MCF 10A (cell line): ENCODE measurements around the gene PFN3. TPM values are rescaled to one million over a fixed set of nuclear protein-coding genes. Genes with fewer than 3 reads are reported as not detected.
A peak's percentile ranks its signal among the peaks of the same experiment; 100 is the strongest.

Source experiments
- BruUV-seq: library from RNA; stranded (reverse); fragments of 400-500 nt; replicated peaks from 2 replicates; lab custom pipeline; 2021; lab: Mats Ljungman, UMichigan
- CTCF ChIA-PET: fragments of 300-600 bp; sonication (Branson Sonifier 250); formaldehyde crosslinking; extraction: SDS; loops from one replicate; lab custom pipeline; 2021; ENCODE audit warnings: antibody characterized with exemption, inconsistent platforms; lab: Yijun Ruan, JAX
- POLR2A ChIA-PET: fragments of 300-600, 350-650 bp; sonication (Branson Sonifier 250); formaldehyde crosslinking; extraction: SDS; loops from one replicate; lab custom pipeline; 2020; ENCODE audit warnings: antibody characterized with exemption, inconsistent platforms; lab: Yijun Ruan, JAX
- DNase-seq: peaks from one replicate; pipeline ENCODE4 v3.0.0-alpha.2; 2018; ENCODE audit not compliant: unreplicated experiment
- H3K27ac Mint-ChIP-seq: one replicate; pipeline ENCODE4 v1.8.0; 2022; ENCODE audit warnings: mild to moderate bottlenecking, low read depth, mixed read lengths; ENCODE audit not compliant: unreplicated experiment
- H3K27me3 Mint-ChIP-seq: one replicate; pipeline ENCODE4 v1.8.0; 2022; ENCODE audit warnings: mixed read lengths; ENCODE audit not compliant: insufficient read depth, unreplicated experiment
- H3K36me3 Mint-ChIP-seq: one replicate; pipeline ENCODE4 v1.8.0; 2022; ENCODE audit warnings: mild to moderate bottlenecking, moderate library complexity, mixed read lengths; ENCODE audit not compliant: insufficient read depth, unreplicated experiment
- H3K4me1 Mint-ChIP-seq: one replicate; pipeline ENCODE4 v1.8.0; 2022; ENCODE audit warnings: mixed read lengths; ENCODE audit not compliant: insufficient read depth, unreplicated experiment
- H3K4me3 Mint-ChIP-seq: one replicate; pipeline ENCODE4 v1.8.0; 2022; ENCODE audit warnings: mild to moderate bottlenecking, moderate library complexity, mixed read lengths; ENCODE audit not compliant: unreplicated experiment
- H3K9me3 Mint-ChIP-seq: one replicate; pipeline ENCODE4 v1.8.0; 2022; ENCODE audit warnings: mixed read lengths; ENCODE audit not compliant: unreplicated experiment
- intact Hi-C: fragments of 100-400 bp; cut with micrococcal nuclease; formaldehyde crosslinking; loops from 2 replicates; pipeline ENCODE4 v1.14.1; 2022
- total RNA-seq: library from RNA; stranded (reverse); gene quantifications from 2 replicates; pipeline ENCODE4 v1.2.3, GENCODE V29; 2022
- TF ChIP-seq, protein P1 (sequence below): fragments of 200-600 bp; IDR thresholded peaks from one replicate; pipeline ENCODE4 v1.8.0; 2022; ENCODE audit warnings: antibody characterized with exemption, mild to moderate bottlenecking; ENCODE audit not compliant: unreplicated experiment

Gene PFN3
- total RNA-seq, 1 experiment from 2014 or later: not detected

DNA sequence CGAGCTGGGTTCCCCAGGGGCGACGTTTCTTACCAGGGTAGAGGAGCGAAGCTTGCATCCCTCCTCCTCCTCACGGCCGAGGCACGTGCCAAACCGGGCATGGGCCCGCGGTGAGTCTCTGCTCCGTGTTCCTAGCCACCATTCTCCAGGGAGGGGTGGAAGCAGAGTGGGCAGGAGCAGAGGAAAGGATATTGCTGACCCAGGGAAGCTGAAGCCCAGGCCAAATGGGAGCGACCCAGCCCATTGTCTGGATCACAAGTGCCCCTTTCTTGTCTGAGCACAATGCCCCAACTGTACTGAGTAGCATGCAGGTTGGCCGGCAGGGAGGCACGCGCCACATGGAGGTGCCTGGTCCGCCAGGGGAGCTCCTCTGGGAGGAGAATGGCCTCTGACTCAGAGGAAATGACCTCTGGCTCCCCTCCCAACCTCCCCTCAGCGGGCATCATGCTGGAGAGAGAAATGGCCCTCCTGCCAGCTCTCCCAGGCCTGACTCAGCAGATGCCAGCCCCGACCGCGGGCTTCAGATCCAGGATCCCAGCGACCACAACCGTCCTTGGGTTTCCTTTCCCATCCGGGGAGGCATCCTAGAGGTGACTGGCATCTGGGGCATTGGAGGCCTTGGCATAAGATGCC, 47.3 kb upstream of the PFN3 start:
- CTCF ChIA-PET: interaction anchor here (0.5 to 15.3 kb wide), 10 partner anchors 8 to 143 kb away, joined by 3 to 277 read pairs (median 4); partner anchors contain the start of genes DBN1 and PFN3
- no peaks in the 10 kb centered on the region for H3K9me3 Mint-ChIP-seq
- BruUV-seq: no TSS peak
- POLR2A ChIA-PET: interaction anchor here (0.6 to 17.7 kb wide), 25 partner anchors 8 to 1037 kb away, joined by 3 to 217 read pairs (median 3); partner anchors contain the start of genes DDX41, GRK6, LMAN2 and MXD3
- DNase-seq: peak; percentile 99
- peaks cover 21% of the 10 kb centered on the region for H3K4me1 Mint-ChIP-seq
- H3K4me3 Mint-ChIP-seq: peak overlapping the region; percentile 75
- TF ChIP-seq, protein P1, sequence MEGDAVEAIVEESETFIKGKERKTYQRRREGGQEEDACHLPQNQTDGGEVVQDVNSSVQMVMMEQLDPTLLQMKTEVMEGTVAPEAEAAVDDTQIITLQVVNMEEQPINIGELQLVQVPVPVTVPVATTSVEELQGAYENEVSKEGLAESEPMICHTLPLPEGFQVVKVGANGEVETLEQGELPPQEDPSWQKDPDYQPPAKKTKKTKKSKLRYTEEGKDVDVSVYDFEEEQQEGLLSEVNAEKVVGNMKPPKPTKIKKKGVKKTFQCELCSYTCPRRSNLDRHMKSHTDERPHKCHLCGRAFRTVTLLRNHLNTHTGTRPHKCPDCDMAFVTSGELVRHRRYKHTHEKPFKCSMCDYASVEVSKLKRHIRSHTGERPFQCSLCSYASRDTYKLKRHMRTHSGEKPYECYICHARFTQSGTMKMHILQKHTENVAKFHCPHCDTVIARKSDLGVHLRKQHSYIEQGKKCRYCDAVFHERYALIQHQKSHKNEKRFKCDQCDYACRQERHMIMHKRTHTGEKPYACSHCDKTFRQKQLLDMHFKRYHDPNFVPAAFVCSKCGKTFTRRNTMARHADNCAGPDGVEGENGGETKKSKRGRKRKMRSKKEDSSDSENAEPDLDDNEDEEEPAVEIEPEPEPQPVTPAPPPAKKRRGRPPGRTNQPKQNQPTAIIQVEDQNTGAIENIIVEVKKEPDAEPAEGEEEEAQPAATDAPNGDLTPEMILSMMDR: no peak
- H3K36me3 Mint-ChIP-seq: peaks cover 38% of the 10 kb centered on the region
- no peaks in the 10 kb centered on the region for H3K27me3 Mint-ChIP-seq
- intact Hi-C loops: loop anchor here (1.0 kb wide), 1 partner anchor 21 kb away; the partner anchor contains the start of gene GRK6
- H3K27ac Mint-ChIP-seq: peak overlapping the region; percentile 70

DNA sequence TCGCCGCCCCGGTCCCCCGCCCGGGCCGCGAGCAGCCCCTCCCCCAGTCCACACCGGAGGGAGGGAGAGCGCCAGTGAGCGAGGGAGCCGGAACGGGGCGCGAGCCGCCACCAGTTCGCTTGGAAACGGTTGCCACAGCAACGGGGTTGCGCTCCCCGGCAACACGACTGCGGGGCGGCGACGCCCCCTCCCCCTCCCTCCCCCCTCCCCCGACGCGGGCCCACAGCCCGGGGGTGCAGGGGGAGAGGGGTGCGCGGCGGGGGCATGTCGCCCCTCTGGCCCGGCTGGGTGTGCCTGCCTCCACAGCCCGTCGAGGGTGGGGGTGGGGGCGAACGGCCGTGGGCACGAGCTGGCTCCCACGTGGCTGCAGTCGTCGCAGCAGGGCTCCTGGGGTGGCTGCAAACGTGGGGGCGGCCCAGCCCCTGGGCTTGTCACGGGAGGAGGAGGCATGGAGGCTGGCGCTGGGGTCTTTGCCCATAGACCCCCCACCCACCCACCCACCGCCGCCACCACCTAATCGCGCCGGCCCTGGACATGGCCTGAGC, 46.7 kb upstream of the PFN3 start:
- peak; percentile 71 for DNase-seq
- peak overlapping the region; percentile 70 for H3K27ac Mint-ChIP-seq
- ChIA-PET POLR2A (interaction anchor here (0.6 to 17.7 kb wide), 19 partner anchors 8 to 660 kb away, joined by 3 to 217 read pairs (median 4); partner anchors contain the start of genes DDX41, GRK6, LMAN2 and MXD3), CTCF (interaction anchor here (0.5 to 15.3 kb wide), 6 partner anchors 8 to 142 kb away, joined by 3 to 277 read pairs (median 31); partner anchors contain the start of gene PFN3)
- H3K36me3 Mint-ChIP-seq: peaks cover 38% of the 10 kb centered on the region
- H3K9me3 Mint-ChIP-seq: no peaks in the 10 kb centered on the region
- TF ChIP-seq, protein P1: no peak
- peak overlapping the region; percentile 75 for H3K4me3 Mint-ChIP-seq
- peaks cover 21% of the 10 kb centered on the region for H3K4me1 Mint-ChIP-seq
- intact Hi-C loops: loop anchor here (1.0 kb wide), 1 partner anchor 21 kb away; the partner anchor contains the start of gene GRK6
- BruUV-seq: no TSS peak
- H3K27me3 Mint-ChIP-seq: no peaks in the 10 kb centered on the region

DNA sequence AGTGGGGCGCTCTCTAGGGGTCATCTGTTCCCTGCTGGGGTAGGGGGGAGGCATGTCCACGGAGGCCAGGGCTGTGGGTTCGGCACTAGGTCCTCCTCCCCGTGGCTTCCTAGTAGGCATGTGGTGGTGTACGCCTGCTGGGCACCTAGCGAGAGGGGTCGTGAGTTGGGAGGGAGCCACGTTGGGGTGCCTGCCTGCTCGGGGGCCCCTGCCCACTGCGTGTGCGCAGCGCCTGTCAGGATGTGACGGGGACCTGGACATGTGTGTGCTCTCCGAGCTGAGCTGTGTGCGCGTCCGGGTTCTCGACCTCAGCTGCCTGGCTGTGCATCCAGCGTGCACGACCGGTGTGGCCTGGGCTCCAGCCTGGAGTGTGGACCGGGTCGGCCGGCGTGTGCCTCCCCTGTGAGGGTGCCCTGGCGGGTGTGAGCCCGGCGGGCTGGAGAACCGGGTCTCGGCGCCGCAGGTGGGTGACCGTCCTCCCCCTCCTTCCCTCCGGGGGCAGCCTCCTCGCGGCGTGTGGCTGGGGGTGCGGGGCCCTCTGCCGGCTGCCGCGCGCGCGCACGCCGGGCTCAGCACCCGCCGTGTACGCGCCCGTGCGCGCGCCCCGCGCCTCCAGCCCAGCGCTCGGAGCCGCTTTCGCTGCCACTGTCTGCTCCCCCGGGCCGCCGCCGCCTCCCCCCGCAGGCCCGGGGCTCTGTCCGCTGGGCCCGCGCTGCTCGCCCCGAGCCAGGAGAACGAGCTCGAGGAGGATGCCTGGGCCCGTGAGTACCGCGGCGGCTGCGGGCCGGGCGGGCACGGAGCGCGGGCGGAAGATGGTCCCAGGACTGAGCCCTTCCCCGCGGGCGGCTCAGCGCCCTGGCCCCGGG, 46.0 kb upstream of the PFN3 start, which contains the start of gene PRR7:
PRR7 (plus strand) TSS at position 615 of the 866 bp plus-strand sequence. CDS start 8,254 bp downstream, outside the sequence.
- no TSS peak for BruUV-seq
- peak; percentile 63 for DNase-seq
- Mint-ChIP-seq H3K9me3 (no peaks in the 10 kb centered on the region), H3K4me1 (peaks cover 21% of the 10 kb centered on the region), H3K27ac (peak within 1 kb of the TSS; percentile 70), H3K4me3 (peak within 1 kb of the TSS; percentile 75), H3K27me3 (no peaks in the 10 kb centered on the region), H3K36me3 (peaks cover 43% of the 10 kb centered on the region)
- TF ChIP-seq, protein P1: no peak
- CTCF ChIA-PET: interaction anchor here (0.5 to 15.3 kb wide), 12 partner anchors 9 to 673 kb away, joined by 3 to 277 read pairs (median 7); partner anchors contain the start of genes GRK6 and PFN3
- POLR2A ChIA-PET: interaction anchor here (0.9 to 17.7 kb wide), 7 partner anchors 9 to 94 kb away, joined by 3 to 217 read pairs (median 9); partner anchors contain the start of genes GRK6, LMAN2 and PFN3
- intact Hi-C loops: loop anchor here (1.0 kb wide), 1 partner anchor 20 kb away; the partner anchor contains the start of gene GRK6
